ENCODE results near the gene FOCAD.

GRCh38 chr9:20870115-20870514, 186.1 kb downstream of the FOCAD start:
- no peak for TF ChIP-seq CTCF (IDR thresholded peaks at IDR 0.05)
- TF ChIP-seq POLR2A (IDR thresholded peaks at IDR 0.05): no peak
